ENCODE results near the gene SMPD1. TPM values are rescaled to one million over a fixed set of nuclear protein-coding genes. Genes with fewer than 3 reads are reported as not detected.
"Not testable (repeated sequence)": the region's sequence is repeated elsewhere in the genome, so short reads cannot be mapped to it uniquely, and the experiment has no call there.

The SMPD1 gene
- polyA plus RNA-seq, 10 donors, result 21.8 to 26.7 (median 24.5) TPM

DNA sequence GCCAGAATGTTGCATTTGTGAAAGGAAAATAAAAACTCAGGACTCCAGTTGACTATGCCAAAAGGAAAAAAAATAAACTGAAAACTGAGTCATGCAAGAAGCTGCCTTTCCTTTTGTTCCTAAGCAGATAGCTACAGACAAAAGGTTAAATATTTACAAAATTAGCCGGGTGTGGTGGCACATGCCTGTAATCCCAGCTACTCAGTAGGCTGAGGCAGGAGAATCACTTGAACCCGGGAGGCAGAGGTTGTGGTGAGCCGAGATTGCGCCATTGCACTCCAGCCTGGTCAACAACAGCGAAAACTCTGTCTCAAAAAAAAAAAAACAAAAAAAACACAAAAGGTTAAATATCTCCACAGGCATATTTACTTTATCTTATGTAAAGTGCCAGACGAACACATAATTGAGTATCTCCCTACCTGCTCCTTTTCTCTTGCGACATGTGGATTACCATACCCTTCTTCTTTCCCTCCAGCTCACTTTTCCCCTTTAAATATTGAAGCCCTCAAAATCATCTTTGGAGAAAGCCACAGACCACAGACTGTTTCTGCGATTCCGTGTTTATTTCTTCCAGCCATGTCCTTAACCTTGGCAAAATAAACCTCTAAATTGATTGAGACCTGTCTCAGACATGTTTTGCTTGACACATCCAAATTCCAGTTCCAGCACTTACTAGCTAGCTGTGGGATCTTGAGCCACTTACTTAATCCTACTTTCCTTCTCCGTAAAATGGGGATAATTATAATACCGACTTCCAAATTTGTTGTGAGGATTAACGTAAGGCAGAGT, 2.3 kb upstream of the SMPD1 start:
- no peak for DNase-seq

- DNase-seq, result no peak
These were observed 1.5 kb upstream of the SMPD1 start for GRCh38 chr11:6388748-6389147.

DNA sequence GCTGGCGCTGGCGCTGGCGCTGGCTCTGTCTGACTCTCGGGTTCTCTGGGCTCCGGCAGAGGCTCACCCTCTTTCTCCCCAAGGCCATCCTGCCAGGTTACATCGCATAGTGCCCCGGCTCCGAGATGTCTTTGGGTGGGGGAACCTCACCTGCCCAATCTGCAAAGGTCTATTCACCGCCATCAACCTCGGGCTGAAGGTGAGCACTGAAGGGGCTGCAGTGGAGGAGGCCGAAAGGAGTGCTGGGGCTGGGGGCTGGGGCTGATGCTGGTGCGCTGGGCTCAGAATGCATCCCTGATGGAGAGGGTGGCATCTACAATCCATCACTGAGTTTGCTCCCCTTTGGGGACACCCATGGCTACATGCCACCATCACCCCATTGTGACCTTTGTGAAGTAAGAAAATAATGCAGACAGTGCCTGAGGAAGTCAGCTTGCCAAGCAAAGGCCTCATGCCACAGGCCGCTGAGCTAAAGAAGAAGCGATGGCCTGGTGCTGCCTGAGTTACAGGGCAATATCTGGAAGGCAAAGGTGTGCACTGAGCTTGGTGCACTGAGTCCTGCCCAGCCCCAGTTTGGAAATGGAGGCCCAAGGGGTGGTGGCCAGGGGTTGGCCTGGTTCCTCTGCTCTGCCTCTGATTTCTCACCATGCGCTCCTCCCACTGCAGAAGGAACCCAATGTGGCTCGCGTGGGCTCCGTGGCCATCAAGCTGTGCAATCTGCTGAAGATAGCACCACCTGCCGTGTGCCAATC, 620 bp downstream of the SMPD1 start:
- DNase-seq, result peak in 1 of 3 donors; percentile 19

- DNase-seq, result no peak
These were observed 1.4 kb downstream of the SMPD1 start for GRCh38 chr11:6391537-6392134.

GRCh38 chr11:6392251-6392650, 2.0 kb downstream of the SMPD1 start:
- DNase-seq, result not testable (repeated sequence)

- no peak for DNase-seq
These were observed 3.9 kb downstream of the SMPD1 start for GRCh38 chr11:6393989-6394670.

DNA sequence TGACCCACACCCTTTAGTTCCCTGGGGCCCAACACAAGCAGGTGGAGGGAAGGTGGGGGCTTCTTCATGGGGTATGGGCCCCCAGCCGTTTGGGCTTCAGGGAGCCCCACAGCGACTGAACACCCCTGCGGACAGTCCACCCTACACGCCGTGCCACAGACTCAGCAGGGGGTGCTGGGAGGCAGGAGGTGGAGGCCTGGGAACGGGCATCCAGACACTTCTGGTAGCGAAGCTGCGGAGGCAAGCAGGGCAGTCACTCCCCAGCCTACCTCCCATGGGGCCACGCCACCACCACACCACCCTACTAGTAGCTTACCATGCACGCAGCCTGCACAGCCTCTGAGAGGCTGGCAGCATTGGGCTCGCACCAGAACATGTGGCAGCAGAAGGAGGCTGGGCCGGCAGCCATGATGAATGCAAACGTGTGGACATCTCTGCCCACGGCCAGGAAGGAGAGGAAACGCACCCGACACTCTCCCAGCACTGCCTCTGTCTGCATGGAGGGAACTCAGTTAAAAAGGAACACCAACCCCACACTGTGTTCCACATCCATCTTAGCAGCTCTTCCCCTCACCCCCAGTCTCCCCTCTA, 5.3 kb downstream of the SMPD1 start:
- DNase-seq, result no peak

GRCh38 chr11:6397156-6397555, 6.9 kb downstream of the SMPD1 start:
- DNase-seq, result peak in 1 of 3 donors; percentile 54

GRCh38 chr11:6397636-6398035, 7.4 kb downstream of the SMPD1 start:
- DNase-seq, result no peak

DNA sequence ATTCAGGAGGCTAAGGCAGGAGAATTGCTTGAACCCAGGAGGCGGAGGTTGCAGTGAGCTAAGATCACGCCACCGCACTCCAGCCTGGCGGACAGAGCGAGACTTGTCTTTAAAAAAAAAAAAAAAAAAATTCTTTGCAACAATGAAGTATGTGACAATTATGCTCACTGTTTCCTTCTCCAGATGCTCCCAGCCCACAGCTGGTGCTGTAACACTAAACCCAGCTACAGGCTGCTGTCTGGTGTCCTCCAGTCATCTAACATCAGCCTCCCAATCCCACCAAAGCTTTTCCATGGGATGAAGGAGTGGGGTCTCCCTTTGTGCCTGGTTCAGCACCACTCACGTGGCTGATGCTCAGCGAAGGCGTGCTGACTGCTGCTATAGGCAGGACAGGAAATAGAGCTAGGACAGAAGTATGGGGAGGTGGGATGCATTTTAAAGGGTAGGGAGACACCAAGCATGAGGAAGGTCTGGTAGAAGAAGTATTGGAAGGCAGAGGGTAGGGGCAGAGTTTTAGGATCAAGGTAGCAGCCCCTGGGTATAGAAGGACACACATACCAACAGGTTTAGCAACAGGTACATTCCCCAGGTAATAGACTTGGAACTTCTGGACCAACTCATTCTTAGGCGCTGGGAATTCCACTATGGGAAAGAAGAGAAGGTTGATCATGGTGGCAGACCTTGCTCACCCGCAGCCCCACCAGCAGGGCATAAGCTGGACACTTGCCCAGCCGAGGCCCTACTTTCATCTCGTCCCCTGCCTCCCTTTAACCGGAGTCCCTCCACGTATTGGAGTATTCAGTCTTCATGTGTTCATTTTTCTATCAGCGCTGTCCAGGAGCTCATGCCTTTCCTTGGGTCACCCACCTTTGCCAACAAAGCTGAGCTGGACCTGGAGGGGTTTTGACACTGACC, 10.4 kb downstream of the SMPD1 start:
- DNase-seq, result no peak

DNA sequence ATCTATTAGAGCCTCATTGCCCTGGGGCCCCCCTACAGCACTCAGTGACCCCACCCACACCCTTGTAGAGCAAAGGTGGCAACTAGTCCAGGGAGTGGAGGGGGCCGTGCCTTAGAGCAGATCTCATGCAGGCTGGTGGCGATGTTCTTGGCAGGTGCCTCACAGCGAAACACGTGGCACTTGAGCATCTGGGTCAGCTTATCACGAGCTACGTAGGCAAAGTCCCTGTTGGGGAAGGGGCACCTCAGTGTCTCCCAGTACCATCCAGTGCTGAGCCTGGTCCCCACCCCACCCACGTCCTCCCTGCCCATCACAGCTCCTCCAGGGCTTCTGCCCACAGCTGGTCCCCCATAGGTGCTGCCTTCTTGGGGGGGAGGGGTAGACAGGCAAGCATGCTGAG, 11.2 kb downstream of the SMPD1 start:
- DNase-seq, result no peak

GRCh38 chr11:6402061-6402470, 11.8 kb downstream of the SMPD1 start:
- no peak for DNase-seq

DNA sequence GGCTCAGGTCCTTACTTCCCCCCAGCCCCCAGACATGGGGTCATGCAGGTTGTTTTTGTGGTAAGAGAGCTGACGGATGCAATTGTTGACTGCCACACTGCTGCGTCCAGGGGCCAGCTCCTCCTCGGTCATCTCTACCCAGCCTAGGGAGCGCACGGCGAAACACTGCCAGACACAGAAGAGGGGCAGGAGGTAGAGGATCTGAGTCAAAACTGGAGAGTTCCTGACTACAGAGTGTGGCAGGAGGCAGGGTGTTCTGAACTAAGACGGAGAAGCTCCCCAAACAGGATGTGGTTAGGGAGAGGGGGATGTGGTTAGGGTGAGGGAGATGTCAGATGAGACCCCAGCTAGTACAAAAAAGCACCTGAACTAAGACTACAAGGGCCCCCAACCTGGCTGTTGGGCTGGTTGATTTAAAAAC, 12.3 kb downstream of the SMPD1 start:
- no peak for DNase-seq

DNA sequence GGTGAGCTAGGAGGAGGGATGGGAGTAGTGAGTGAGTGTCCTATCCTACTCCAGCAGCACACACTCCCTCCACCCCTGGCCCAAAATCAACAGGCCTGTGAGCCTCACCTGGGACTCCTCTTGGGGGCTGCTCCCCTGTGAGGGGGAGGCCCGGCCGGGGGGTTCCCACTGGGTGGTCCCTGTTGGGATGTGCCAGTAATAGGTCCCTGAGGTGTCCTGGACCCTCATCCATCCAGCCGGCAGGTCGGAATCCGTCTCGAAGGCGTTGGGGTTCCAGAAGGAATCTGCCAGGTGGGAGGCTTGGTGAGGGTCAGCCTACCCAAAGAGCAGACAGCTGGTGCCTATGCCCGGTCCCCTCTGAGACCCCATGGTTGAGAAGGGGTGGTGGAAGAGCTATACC, 13.3 kb downstream of the SMPD1 start:
- DNase-seq, result no peak

DNA sequence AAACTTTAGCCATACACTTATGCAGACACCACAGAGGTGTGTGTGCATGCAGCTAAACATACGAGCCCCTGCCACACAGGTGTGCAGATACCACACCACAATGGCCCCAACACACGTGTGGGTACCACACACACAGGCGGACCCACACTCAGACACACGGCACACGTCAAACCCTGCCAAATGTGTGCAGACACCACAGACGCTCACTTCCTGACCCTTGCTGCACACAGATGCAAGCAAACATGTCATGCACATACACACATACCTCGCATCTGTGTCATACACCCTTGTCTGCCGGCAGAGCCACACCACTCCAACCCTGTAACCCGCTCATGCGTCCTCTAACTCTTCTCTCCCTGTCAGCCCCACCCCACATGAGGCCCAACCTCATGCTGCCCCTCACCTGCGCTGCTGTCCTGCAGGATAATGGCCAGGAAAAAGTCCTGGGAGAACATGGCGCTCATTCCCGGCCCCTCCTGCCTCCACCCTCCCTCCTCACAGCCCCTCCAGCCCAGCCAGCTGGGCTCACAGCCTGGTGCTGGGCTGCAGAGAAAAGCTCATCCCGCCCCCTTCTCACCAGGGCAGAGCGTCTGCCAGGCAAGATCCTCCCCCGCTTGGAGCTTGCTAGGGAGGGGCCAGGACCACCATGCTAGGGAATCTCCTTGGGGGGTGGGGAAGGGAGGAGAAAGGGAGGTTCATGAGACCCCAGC, 14.2 kb downstream of the SMPD1 start:
- peak in 2 of 3 donors; percentile 26 to 33 for DNase-seq

DNA sequence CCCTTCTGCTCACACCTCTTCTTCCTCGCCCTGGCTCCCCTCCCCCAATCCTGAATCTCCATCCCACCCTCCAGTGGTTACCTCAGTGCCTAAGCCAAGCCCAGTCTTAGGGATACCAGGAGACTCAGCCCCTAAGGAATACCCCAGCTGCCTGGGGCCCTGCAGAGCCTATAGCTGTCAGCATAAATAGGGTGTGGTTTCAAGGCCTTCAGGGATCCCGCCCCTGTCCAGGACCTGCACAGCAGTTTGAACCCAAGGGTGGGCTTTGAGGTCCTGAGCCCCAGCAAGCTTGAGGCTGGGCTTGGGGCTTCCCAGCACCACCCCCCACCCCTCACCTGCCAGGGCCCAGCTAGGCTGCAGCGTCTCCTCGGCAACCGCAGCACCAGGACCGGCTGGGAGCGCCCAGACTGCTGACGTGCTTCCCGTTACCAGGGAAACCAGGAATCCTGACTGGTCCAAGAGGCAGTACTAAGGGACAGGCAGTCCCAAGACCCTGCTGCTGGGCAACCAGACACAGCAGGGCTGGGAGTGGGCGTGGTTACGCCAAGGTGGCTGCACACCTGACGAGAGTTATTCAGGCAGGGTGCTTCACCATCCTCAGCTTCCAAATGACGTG, 14.9 kb downstream of the SMPD1 start:
- peak in 1 of 3 donors; percentile 50 for DNase-seq

- no peak for DNase-seq
These were observed 15.6 kb downstream of the SMPD1 start for GRCh38 chr11:6405846-6406245.

DNA sequence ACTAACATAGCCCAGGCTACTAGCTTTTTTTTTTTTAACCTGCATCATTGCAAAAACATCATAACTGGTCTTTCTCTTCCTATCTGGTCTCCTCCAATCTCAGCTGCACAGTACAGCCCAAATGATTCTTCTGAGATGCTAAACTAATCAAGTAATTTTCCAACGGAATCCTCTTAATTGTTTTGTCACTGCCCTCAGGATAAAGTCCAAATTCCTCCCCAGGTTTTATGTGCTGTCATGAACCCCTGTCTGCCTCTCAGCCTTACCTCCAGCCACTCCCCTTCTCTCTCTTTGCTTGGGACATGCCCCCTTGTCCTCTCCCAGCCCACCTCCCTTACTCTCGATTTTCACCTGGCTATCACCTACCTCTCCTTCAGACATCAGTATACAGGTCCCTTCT, 16.1 kb downstream of the SMPD1 start:
- DNase-seq, result no peak

- no peak for DNase-seq
These were observed 20.6 kb downstream of the SMPD1 start for GRCh38 chr11:6410695-6411430.

Measured in muscle of back (tissue), 11 donors.